H1 (cell line): ENCODE measurements around the gene RUNX1. TPM values are rescaled to one million over a fixed set of nuclear protein-coding genes. Genes with fewer than 3 reads are reported as not detected.

Experiments used
- RNF2 ChIP-seq: fragments of 200-900, 300-1000 bp; sonication (generic); IDR thresholded peaks from 2 replicates; pipeline ENCODE4 v1.7.1; 2016; ENCODE audit warnings: borderline replicate concordance, low read depth, mild to moderate bottlenecking, antibody characterized with exemption, low read length; ENCODE audit not compliant: poor library complexity, severe bottlenecking; ENCODE audit errors: missing control alignments
- TCF12 ChIP-seq: IDR thresholded peaks from 2 replicates; pipeline ENCODE4 v1.6.1; 2011; ENCODE audit warnings: low read depth, mild to moderate bottlenecking, low read length
- polyA plus RNA-seq, 7 experiments: library from polyadenylated mRNA; depleted of rRNA in 3 of 7; stranded (reverse) in 5 of 7; unstranded in 2 of 7; fragments of >200 nt in 5 of 7; fragments of 200-250 nt in 2 of 7; gene quantifications; 1 replicate in 5 of 7; 2 replicates in 1 of 7; 4 replicates in 1 of 7; pipeline versions ENCODE4 v1.2.1 to v1.2.3, GENCODE V29; 2011 to 2013; ENCODE audit warnings: missing spikeins in 2 of 7, mixed read lengths in 2 of 7
- total RNA-seq: library from RNA; stranded (reverse); fragmentation: NEBNext Ultra II Directional; extraction: Animal tissue kit (Norgen Biotek cat#: 25700); gene quantifications from 2 replicates; pipeline ENCODE4 v1.2.1, GENCODE V29; 2021

RUNX1 gene
- total and polyA plus RNA-seq, 2 of the 8 experiments (the other 6 are each of a cell fraction or from before 2014, with no cell fraction given): 0.20 to 0.60 TPM

DNA sequence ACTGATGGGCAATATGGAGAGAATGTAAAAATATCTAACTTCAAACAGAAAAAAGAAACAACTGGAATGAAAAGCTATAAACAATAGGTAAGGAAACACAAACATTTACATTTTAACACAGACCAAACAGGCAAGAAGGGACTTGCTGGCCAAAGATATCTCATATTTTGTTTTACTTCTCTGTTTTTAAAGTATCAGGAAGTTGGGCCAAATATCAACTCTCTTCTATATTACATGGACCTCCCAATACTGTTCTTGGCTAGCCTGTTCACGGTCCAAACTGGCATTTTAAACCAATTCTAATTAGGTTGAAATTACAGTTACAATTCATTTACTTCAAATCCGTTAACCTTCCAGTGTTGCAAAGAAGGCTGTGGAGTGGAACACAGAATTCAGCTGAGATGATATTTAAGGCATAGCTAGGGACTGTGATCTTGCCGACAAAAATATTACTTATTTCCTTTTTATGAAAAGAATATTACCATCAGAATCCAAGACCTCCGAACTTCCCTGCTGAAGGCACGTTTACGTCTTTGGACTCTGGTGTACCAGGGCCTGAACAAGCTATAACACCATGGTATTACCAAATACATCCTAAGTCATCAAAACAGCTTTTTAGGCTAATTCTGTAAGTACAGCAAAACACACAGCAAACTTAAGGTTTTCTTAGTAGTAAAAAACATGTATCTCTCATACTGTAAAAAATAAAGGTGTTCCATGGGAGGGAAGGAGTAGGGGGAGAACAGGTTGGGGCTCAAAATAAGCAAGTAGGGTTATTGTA lies 165.4 kb downstream of the RUNX1 start (continued):
- TF ChIP-seq RNF2: no peak
- TF ChIP-seq TCF12: no peak
